ENCODE data around the gene ITSN2. TPM values are rescaled to one million over a fixed set of nuclear protein-coding genes. Genes with fewer than 3 reads are reported as not detected.

The ITSN2 gene
- total and polyA plus RNA-seq, 2 of the 8 experiments (the other 6 are each of a cell fraction or from before 2014, with no cell fraction given), result 9.3 to 17.0 TPM

- WGBS, 2 experiments (ENCODE audit: extremely low coverage in 1 of 2, insufficient coverage in 1 of 2, insufficient read length in 1 of 2, insufficient replicate concordance in 2 of 2, low coverage in 1 of 2, low lambda C conversion rate in 2 of 2, missing lambda C conversion rate in 1 of 2), result 87% methylated on average over 2 of the region's 2 CpGs; no CpG with 5 or more reads in 1 of the 2 experiments
- Histone ChIP-seq H4K20me1 (replicated peaks in 1 of 2; ENCODE audit: control insufficient read depth in 1 of 2, insufficient read depth in 2 of 2, low read length in 2 of 2) (no peaks in the 10 kb centered on the region), H3K9ac (replicated peaks in 1 of 4; ENCODE audit: extremely low read depth in 1 of 4, low read depth in 3 of 4, low read length in 3 of 4) (no peak overlapping the region), H2BK120ac (replicated peaks; ENCODE audit: low read depth, low read length) (no peak overlapping the region), H3K23ac (ENCODE audit: insufficient read length) (no peak overlapping the region), H3K18ac (ENCODE audit: extremely low read depth, low read length) (no peak overlapping the region), H3K4ac (replicated peaks; ENCODE audit: insufficient read length, low read depth, low read length) (no peak overlapping the region), H2AFZ (ENCODE audit: low read length) (no peak overlapping the region), H3K4me2 (ENCODE audit: insufficient read depth in 1 of 2, low read depth in 2 of 2, low read length in 2 of 2) (no peak overlapping the region), H3K56ac (replicated peaks; ENCODE audit: insufficient read length, low read depth, low read length) (no peak overlapping the region), H4K91ac (replicated peaks; ENCODE audit: insufficient read length, low read length) (no peak overlapping the region), H3K36me3 (ENCODE audit: control insufficient read depth in 2 of 4, insufficient read depth in 4 of 4, low read length in 3 of 4) (no peaks in the 10 kb centered on the region), H2BK15ac (ENCODE audit: low read length) (no peak overlapping the region), H3K23me2 (ENCODE audit: low read depth, low read length) (no peaks in the 10 kb centered on the region), H2AK5ac (ENCODE audit: low read depth, low read length) (no peak overlapping the region), H3K4me1 (replicated peaks in 1 of 4; ENCODE audit: control insufficient read depth in 3 of 4, insufficient read depth in 4 of 4, low read length in 3 of 4) (no peaks in the 10 kb centered on the region), H3K14ac (ENCODE audit: insufficient read length) (no peak overlapping the region), H2BK12ac (ENCODE audit: low read depth, low read length) (no peak overlapping the region), H3K79me1 (ENCODE audit: low read depth, low read length) (no peaks in the 10 kb centered on the region), H2BK5ac (ENCODE audit: low read depth, low read length) (no peak overlapping the region), H3K27me3 (replicated peaks in 1 of 4; ENCODE audit: control insufficient read depth in 3 of 4, extremely low read depth in 1 of 4, insufficient read depth in 3 of 4, low read length in 3 of 4) (no peaks in the 10 kb centered on the region), H2BK20ac (ENCODE audit: low read length) (no peak overlapping the region), H3K79me2 (ENCODE audit: control insufficient read depth in 1 of 2, insufficient read depth in 2 of 2, low read length in 2 of 2) (no peaks in the 10 kb centered on the region), H4K8ac (ENCODE audit: extremely low read depth, insufficient read depth, low read length) (no peak overlapping the region), H3K4me3 (ENCODE audit: extremely low read depth in 1 of 4, insufficient read depth in 2 of 4, low read depth in 3 of 4, low read length in 4 of 4) (no peak overlapping the region), H4K5ac (ENCODE audit: insufficient read length, low read depth, low read length) (peak overlapping the region; percentile 52), H3K27ac (ENCODE audit: low read depth, low read length) (no peak overlapping the region), H3K9me3 (ENCODE audit: insufficient read depth in 2 of 2, low read depth in 1 of 2, low read length in 1 of 2) (no peaks in the 10 kb centered on the region)
- no peak for FAIRE-seq
- no peak for DNase-seq (ENCODE audit: low read depth in 1 of 2, low spot score in 2 of 2)
- ChIA-PET CTCF (ENCODE audit: partially characterized antibody) (interaction anchor here (1.0 to 1.3 kb wide), 2 partner anchors 10 to 163 kb away, joined by 5 read pairs; no protein-coding TSS in a partner anchor), POLR2A (ENCODE audit: partially characterized antibody) (no interaction called here)
- TF ChIP-seq JUN (IDR thresholded peaks at IDR 0.05; ENCODE audit: low read depth, low read length) (no peak), POU5F1 (IDR thresholded peaks at IDR 0.05; ENCODE audit: low read depth, low read length) (no peak), ZNF274 (IDR thresholded peaks at IDR 0.05; ENCODE audit: borderline replicate concordance, extremely low read depth, low read length) (no peak), CHD2 (IDR thresholded peaks at IDR 0.05; ENCODE audit: low read length) (no peak), CTCF (IDR thresholded peaks at IDR 0.05; ENCODE audit: control extremely low read depth in 1 of 3, insufficient read depth in 1 of 3, low read depth in 1 of 3, low read length in 3 of 3) (no peak), FOSL1 (IDR thresholded peaks at IDR 0.05; ENCODE audit: insufficient read depth, low read depth, low read length) (no peak), ATF2 (IDR thresholded peaks at IDR 0.05; ENCODE audit: low read length) (no peak), TCF12 (IDR thresholded peaks at IDR 0.05; ENCODE audit: low read depth, low read length) (no peak), CBX8 (IDR thresholded peaks at IDR 0.05; ENCODE audit: borderline replicate concordance, low read depth, low read length) (no peak), HDAC2 (IDR thresholded peaks at IDR 0.05; ENCODE audit: borderline replicate concordance in 1 of 2, low read depth in 2 of 2, low read length in 2 of 2) (no peak)
Measured at GRCh38 chr2:24380820-24381219, 20.5 kb upstream of the ITSN2 start.

Measured in H1 (cell line).